Lower leg skin (tissue), 4 donors: ENCODE results near the gene ANKRD23. TPM values are rescaled to one million over a fixed set of nuclear protein-coding genes. Genes with fewer than 3 reads are reported as not detected.
"Not testable (repeated sequence)": the region's sequence is repeated elsewhere in the genome, so short reads cannot be mapped to it uniquely, and the experiment has no call there.

Source experiments
- DNase-seq, 2 donors: peaks; one replicate each; pipeline ENCODE4 v3.0.0-alpha.2; 2019; ENCODE audit warnings: low spot score in 2 of 2
- H3K4me3 ChIP-seq: fragments of 200-600 bp; sonication (generic); 2 replicates; pipeline ENCODE4 v1.5.1; 2017; ENCODE audit warnings: mild to moderate bottlenecking, low read depth; ENCODE audit not compliant: poor library complexity, severe bottlenecking
- CTCF ChIP-seq, 3 donors: fragments of 450-650 bp; IDR thresholded peaks; one replicate each; pipeline ENCODE4 v1.5.1; 2016; ENCODE audit warnings: antibody characterized with exemption in 3 of 3, mild to moderate bottlenecking in 3 of 3, moderate library complexity in 2 of 3
- POLR2A ChIP-seq, 2 donors: fragments of 450-650 bp; IDR thresholded peaks; one replicate each; pipeline ENCODE4 v1.6.1; 2016 to 2017; ENCODE audit warnings: antibody characterized with exemption in 2 of 2, mild to moderate bottlenecking in 1 of 2, moderate library complexity in 1 of 2
- WGBS, 2 donors: methylation state at CpG; one replicate each; pipeline ENCODE4 v1.1.5; 2018; 5-methylcytosine and 5-hydroxymethylcytosine counted together
- intact Hi-C: fragments of 100-400 bp; cut with DNase I; formaldehyde crosslinking; loops from one replicate; pipeline ENCODE4 v1.15.0; 2023; ENCODE audit warnings: low total_unique reads
- total RNA-seq, 4 donors: library from RNA; depleted of rRNA; stranded (reverse); fragments of >200 nt; gene quantifications; one replicate each; pipeline ENCODE4 v1.1.0, GENCODE V29; 2016

ANKRD23 gene
- total RNA-seq, 4 donors from 2014 or later, result 4.9 to 12.4 (median 8.8) TPM

- H3K4me3 ChIP-seq, result no peak overlapping the region
- intact Hi-C loops, result no loop called here
- DNase-seq, result no peak
- TF ChIP-seq POLR2A (IDR thresholded peaks at IDR 0.05) (no peak), CTCF (IDR thresholded peaks at IDR 0.05) (no peak)
- WGBS, 2 donors, result 84 to 85% methylated on average over 12 to 13 of the region's 13 CpGs
These were observed 34.5 kb downstream of the ANKRD23 start for GRCh38 chr2:96809216-96809882.

DNA sequence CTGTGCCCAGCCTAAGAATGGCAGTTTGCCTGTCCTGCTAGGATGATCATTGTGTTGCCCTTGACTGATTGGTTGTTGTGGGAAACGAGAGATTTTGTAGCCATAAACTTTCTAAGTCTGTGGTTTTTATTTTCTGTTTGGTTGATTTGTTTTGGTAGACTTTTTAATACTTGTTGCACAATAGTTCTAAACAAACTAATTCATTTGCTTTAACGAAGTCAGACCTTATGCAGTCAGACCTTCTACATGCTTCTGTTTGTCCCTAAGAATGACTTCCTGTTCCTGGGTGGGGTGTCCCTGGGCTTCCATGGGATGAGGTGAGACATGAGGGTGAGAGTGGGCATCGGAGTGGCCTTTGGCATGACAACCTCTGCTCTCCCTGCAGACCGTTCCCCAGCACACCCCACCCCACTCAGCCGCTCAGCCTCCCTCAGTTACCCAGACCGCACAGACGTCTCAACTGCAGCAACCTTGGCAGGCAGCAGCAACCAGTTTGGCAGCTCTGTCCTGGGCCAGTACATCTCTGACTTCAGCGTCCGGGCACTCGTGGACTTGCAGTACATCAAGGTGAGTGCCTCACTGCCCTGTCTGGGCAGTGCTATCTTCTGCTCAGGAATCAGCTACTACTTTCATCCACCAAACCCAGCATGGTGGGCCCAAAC is 35.5 kb downstream of the ANKRD23 start:
- H3K4me3 ChIP-seq, result no peak overlapping the region
- WGBS, 2 donors, result 81 to 87% methylated on average over 10 of the region's 10 CpGs
- intact Hi-C loops, result no loop called here
- no peak for TF ChIP-seq CTCF (IDR thresholded peaks at IDR 0.05)
- TF ChIP-seq POLR2A (IDR thresholded peaks at IDR 0.05), result no peak
- no peak for DNase-seq

GRCh38 chr2:96807127-96807471 is 36.7 kb downstream of the ANKRD23 start:
- no peak overlapping the region for H3K4me3 ChIP-seq
- intact Hi-C loops, result no loop called here
- no peak for DNase-seq
- 91 to 99% methylated on average over 10 of the region's 10 CpGs for WGBS, 2 donors
- TF ChIP-seq POLR2A (IDR thresholded peaks at IDR 0.05) (no peak), CTCF (IDR thresholded peaks at IDR 0.05) (no peak)

DNA sequence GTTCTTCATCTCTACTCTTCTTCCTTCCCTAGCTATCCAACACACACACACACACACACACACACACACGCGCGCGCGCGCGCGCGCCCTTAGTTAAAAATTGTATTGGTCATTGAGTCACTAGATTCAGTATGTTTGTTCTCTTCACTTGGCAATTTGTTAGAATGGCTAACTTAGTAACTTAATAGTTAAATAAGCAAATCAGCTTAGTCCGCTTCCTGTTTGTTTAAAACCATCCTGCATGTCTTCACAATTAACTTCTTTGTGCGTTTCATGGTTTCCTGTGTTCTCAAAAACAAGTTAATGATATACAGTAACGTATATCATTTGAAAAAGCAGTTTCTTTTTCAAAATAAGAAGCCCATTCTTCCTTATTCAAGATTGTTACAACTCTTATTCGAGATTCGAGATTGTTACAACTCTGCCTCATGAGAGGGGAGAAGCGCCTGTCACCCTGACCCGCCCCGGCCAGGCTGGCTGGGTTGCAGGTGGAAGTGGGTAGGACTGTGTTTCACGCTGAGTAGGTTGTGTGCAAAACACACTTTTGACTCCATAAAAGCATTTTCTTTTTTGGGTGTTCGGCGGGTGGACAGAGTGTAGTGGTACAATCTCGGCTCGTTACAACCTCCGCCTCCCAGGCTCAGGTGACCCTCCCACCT is 37.2 kb downstream of the ANKRD23 start:
- WGBS, 2 donors, result 88 to 92% methylated on average over 23 of the region's 23 CpGs
- H3K4me3 ChIP-seq, result no peak overlapping the region
- intact Hi-C loops, result no loop called here
- no peak for DNase-seq
- TF ChIP-seq CTCF (IDR thresholded peaks at IDR 0.05) (no peak), POLR2A (IDR thresholded peaks at IDR 0.05) (no peak)

GRCh38 chr2:96805946-96806345 is 37.9 kb downstream of the ANKRD23 start:
- 89 to 92% methylated on average over 6 to 10 of the region's 20 CpGs for WGBS, 2 donors
- H3K4me3 ChIP-seq, intact Hi-C loops, DNase-seq: not testable (repeated sequence)

- H3K4me3 ChIP-seq, result no peak overlapping the region
- no peak for DNase-seq
- intact Hi-C loops, result no loop called here
- no peak for TF ChIP-seq POLR2A (IDR thresholded peaks at IDR 0.05)
- no peak for TF ChIP-seq CTCF (IDR thresholded peaks at IDR 0.05)
These were observed 38.8 kb downstream of the ANKRD23 start for GRCh38 chr2:96804986-96805385.
